AG10803 (cell line): ENCODE data around the gene LRRC14B.

Source experiments
- DNase-seq: peaks from one replicate; pipeline ENCODE4 v3.0.0; 2010; ENCODE audit warnings: low read depth
- H3K4me3 ChIP-seq: 2 replicates; pipeline ENCODE4 v1.5.1; 2011; ENCODE audit warnings: mild to moderate bottlenecking, low read length, control low read depth
- TF ChIP-seq, protein P1 (sequence below): conservative IDR thresholded peaks from 2 replicates; pipeline ENCODE4 v1.5.1; 2011; ENCODE audit warnings: mild to moderate bottlenecking, low read length, control low read depth, inconsistent platforms

LRRC14B gene

DNA sequence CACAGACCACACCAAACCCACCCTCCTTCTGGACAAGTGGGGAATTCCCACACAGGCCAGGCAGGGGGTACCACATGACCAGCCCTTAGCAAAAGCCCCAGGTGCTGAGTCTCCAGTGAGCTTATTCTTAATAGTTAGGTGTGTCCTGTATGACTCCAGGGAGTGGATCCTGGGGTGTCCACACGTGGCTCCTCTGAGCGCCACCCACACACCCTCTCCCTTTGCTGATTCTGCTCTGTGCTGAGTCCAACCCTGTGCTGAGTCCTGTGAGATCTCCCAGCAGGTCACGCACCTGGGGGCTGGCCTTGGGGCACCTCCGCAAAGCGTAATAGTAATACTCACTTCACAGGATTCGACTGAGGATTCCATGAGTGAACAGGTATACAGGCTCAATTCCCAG lies 12.7 kb downstream of the LRRC14B start:
- H3K4me3 ChIP-seq: no peak overlapping the region
- DNase-seq: no peak
- TF ChIP-seq, protein P1, sequence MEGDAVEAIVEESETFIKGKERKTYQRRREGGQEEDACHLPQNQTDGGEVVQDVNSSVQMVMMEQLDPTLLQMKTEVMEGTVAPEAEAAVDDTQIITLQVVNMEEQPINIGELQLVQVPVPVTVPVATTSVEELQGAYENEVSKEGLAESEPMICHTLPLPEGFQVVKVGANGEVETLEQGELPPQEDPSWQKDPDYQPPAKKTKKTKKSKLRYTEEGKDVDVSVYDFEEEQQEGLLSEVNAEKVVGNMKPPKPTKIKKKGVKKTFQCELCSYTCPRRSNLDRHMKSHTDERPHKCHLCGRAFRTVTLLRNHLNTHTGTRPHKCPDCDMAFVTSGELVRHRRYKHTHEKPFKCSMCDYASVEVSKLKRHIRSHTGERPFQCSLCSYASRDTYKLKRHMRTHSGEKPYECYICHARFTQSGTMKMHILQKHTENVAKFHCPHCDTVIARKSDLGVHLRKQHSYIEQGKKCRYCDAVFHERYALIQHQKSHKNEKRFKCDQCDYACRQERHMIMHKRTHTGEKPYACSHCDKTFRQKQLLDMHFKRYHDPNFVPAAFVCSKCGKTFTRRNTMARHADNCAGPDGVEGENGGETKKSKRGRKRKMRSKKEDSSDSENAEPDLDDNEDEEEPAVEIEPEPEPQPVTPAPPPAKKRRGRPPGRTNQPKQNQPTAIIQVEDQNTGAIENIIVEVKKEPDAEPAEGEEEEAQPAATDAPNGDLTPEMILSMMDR: no peak

DNA sequence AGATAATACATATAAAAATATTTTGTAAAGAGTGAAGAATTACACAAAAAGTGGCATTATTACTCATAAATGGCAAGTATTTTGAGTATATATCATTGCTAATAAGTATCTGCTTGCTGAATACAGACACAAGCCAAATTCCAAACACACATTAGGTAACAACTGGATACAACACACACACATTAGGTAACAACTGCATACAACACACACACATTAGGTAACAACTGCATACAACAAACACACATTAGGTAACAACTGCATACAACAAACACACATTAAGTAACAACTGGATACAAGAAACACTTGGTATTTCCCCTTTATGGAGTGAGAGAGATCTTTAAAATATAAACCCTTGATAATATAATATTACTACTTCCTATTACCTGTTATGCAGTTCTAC lies 13.2 kb downstream of the LRRC14B start:
- H3K4me3 ChIP-seq: no peak overlapping the region
- DNase-seq: no peak
- TF ChIP-seq, protein P1: no peak

DNA sequence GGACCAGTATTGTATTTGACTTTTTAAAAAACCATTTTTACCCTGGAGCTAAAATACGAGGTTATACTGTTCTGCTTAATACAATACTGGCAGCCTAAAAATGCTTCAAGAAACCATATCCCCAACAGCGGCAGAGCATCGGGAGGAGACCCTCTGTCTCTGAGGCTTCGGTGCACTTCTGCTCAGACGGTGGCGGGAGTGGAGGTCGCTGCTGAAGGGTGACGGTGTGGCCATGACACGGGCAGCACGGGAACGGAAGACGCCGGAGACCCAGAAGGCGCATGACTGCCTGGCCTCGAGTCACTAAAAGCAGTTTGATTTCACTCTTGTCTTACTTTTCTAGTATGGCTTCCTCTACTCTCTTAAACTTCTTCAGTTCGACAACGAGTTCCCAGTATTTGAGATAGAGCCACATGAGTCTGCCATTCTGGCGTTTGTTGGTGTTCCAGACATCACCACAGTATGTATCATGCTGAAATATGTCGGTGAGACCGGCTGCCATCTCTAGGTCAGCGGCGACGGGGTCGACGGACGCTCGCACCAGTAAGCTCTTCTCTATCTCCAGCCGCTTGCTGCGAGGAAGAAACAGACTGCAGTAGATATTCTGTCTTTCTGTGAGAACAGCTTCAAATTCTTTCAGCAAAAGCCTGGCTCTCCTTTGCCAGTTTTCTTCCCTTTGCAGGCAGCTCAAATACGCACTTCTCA lies 13.8 kb downstream of the LRRC14B start:
- H3K4me3 ChIP-seq: no peak overlapping the region
- TF ChIP-seq, protein P1: no peak
- DNase-seq: no peak

DNA sequence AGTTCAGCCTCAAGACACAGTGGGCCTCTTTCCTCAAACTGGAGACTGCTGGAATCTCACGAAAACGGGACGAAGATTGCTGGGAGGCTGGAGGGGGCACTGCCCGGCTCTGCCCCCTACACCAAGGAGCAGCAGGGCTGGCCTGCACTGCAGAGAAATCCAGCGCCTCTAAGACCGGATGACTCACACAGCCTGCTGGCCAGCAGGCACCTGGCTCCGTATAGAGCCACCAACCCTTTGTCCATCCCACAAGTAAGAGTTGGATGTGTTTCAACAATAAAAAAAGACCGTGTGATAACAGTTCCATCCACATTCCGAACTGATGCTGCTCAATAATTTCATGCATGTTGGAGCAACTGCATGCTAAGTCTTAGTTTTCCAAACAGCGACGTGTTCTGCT lies 15.1 kb downstream of the LRRC14B start:
- DNase-seq: no peak
- H3K4me3 ChIP-seq: no peak overlapping the region
- TF ChIP-seq, protein P1: no peak

DNA sequence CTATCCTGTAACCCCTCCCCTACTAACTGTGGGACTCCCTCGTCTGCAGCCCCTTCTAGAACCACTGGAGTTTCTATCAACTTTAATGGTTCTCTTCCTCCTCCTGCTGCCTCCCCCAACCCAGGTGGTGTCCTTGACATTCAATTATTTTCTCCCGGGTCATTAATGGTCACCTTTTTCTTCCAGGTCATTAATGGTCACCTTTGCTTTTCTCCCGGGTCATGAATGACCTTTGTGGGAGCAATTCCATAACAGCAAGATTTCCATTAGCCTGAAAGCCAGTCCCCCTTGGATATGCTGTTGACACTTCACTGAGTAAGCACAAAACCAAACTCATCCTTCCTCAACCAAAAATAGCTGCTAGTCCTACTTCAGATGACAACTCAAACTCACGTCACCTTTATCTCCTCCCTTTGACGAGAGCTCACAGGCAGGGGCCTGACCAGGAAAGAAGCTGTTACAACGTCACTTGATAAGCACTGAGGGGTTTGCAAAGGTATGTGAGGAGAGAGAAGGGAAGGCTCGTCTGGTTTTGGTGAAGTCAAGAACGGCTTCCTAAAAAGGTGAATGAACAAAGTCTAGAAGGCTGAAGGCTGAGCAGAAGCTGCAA lies 15.7 kb downstream of the LRRC14B start:
- H3K4me3 ChIP-seq: no peak overlapping the region
- TF ChIP-seq, protein P1: no peak
- no peak for DNase-seq

DNA sequence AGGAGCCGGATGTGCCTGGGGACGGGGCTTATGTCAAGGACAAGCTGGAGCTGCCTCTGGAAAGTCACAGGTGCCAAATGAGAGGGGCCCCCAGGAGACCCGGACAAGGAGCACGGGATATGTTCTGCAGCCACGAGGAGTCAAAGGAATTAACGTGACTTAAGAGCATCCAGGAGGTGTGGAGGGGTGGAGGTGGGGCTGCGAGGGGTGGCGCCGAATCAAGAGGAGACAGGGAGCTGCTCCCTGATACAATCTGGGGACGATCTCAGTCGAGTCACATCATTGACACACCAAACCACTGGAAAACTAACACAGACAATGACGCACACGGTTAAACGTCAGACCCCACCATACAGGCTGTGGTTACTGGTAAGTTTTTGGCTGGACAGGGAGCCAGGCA lies 16.3 kb downstream of the LRRC14B start:
- TF ChIP-seq, protein P1: no peak
- DNase-seq: no peak
- H3K4me3 ChIP-seq: no peak overlapping the region

DNA sequence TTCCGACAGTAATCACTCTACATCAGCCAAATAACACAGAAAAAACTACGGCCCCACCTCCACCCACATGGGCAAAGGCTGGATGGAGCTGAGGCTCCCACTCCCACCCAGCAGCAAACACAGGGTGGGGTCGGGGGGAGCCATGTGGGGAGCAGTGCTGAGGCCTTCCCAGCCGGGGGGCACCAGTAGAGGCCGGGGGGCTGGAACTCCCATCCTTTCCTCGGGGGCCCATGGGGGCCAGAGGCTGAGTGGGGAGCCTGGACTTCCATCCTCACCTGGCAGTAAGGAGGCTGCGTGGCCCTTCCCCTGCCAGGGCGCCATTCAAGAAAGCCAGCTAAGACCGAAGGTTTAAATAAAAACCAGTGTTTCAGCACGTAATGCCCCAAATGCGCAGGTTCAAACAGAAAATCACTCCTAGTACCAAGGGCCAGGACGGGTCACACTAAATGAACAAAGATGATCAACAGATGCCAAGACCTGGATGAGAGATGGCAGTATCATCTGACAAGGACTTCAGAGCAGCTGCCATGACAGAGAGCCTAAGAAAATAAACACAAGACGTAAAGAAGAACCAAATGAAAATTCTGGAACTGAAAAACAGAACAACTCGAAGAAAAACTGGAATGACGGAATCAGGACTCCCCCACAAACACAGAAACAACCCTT lies 17.3 kb downstream of the LRRC14B start:
- H3K4me3 ChIP-seq: no peak overlapping the region
- no peak for DNase-seq
- TF ChIP-seq, protein P1: no peak
